ENCODE measurements around the gene TBC1D8.

The TBC1D8 gene

GRCh38 chr2:101148777-101149176 is 2.4 kb downstream of the TBC1D8 start:
- no peak overlapping the region for H3K4me3 ChIP-seq (ENCODE audit: low read depth in 1 of 2, low read length in 2 of 2)
- no peaks in the 10 kb centered on the region for H3K27me3 ChIP-seq (ENCODE audit: low read depth, low read length)
- no peaks in the 10 kb centered on the region for H3K36me3 ChIP-seq (ENCODE audit: control insufficient read depth in 1 of 2, insufficient read depth in 2 of 2, low read length in 2 of 2)
- peaks cover 0 to 19% of the 10 kb centered on the region in 2 donors for H3K4me1 ChIP-seq (ENCODE audit: control insufficient read depth in 1 of 2, insufficient read depth in 2 of 2, low read length in 2 of 2)
- no peak overlapping the region for H3K27ac ChIP-seq (ENCODE audit: low read length)
- H3K9me3 ChIP-seq (ENCODE audit: control insufficient read depth in 1 of 2, low read length in 2 of 2), result no peaks in the 10 kb centered on the region

GRCh38 chr2:101147971-101148370 is 3.2 kb downstream of the TBC1D8 start:
- no peak overlapping the region for H3K4me3 ChIP-seq (ENCODE audit: low read depth in 1 of 2, low read length in 2 of 2)
- no peaks in the 10 kb centered on the region for H3K9me3 ChIP-seq (ENCODE audit: control insufficient read depth in 1 of 2, low read length in 2 of 2)
- H3K27me3 ChIP-seq (ENCODE audit: low read depth, low read length), result no peaks in the 10 kb centered on the region
- H3K36me3 ChIP-seq (ENCODE audit: control insufficient read depth in 1 of 2, insufficient read depth in 2 of 2, low read length in 2 of 2), result no peaks in the 10 kb centered on the region
- H3K4me1 ChIP-seq (ENCODE audit: control insufficient read depth in 1 of 2, insufficient read depth in 2 of 2, low read length in 2 of 2), result peaks cover 0 to 19% of the 10 kb centered on the region in 2 donors
- H3K27ac ChIP-seq (ENCODE audit: low read length), result no peak overlapping the region

GRCh38 chr2:101147062-101147461 is 4.1 kb downstream of the TBC1D8 start:
- Histone ChIP-seq H3K27ac (ENCODE audit: low read length) (no peak overlapping the region), H3K27me3 (ENCODE audit: low read depth, low read length) (no peaks in the 10 kb centered on the region)

GRCh38 chr2:101146535-101146934 is 4.6 kb downstream of the TBC1D8 start:
- Histone ChIP-seq H3K9me3 (ENCODE audit: control insufficient read depth in 1 of 2, low read length in 2 of 2) (no peaks in the 10 kb centered on the region), H3K4me1 (ENCODE audit: control insufficient read depth in 1 of 2, insufficient read depth in 2 of 2, low read length in 2 of 2) (peaks cover 0 to 7% of the 10 kb centered on the region in 2 donors), H3K27me3 (ENCODE audit: low read depth, low read length) (no peaks in the 10 kb centered on the region), H3K36me3 (ENCODE audit: control insufficient read depth in 1 of 2, insufficient read depth in 2 of 2, low read length in 2 of 2) (no peaks in the 10 kb centered on the region), H3K27ac (ENCODE audit: low read length) (no peak overlapping the region), H3K4me3 (ENCODE audit: low read depth in 1 of 2, low read length in 2 of 2) (no peak overlapping the region)

More at GRCh38 chr2:101147062-101147461, 4.1 kb downstream of the TBC1D8 start:
- Histone ChIP-seq H3K4me1 (ENCODE audit: control insufficient read depth in 1 of 2, insufficient read depth in 2 of 2, low read length in 2 of 2) (peaks cover 0 to 11% of the 10 kb centered on the region in 2 donors), H3K9me3 (ENCODE audit: control insufficient read depth in 1 of 2, low read length in 2 of 2) (no peaks in the 10 kb centered on the region), H3K36me3 (ENCODE audit: control insufficient read depth in 1 of 2, insufficient read depth in 2 of 2, low read length in 2 of 2) (no peaks in the 10 kb centered on the region), H3K4me3 (ENCODE audit: low read depth in 1 of 2, low read length in 2 of 2) (no peak overlapping the region)

GRCh38 chr2:101145406-101145805 is 5.8 kb downstream of the TBC1D8 start:
- no peak overlapping the region for H3K4me3 ChIP-seq (ENCODE audit: low read depth in 1 of 2, low read length in 2 of 2)
- no peaks in the 10 kb centered on the region for H3K9me3 ChIP-seq (ENCODE audit: control insufficient read depth in 1 of 2, low read length in 2 of 2)
- no peak overlapping the region for H3K27ac ChIP-seq (ENCODE audit: low read length)
- no peaks in the 10 kb centered on the region for H3K27me3 ChIP-seq (ENCODE audit: low read depth, low read length)
- H3K4me1 ChIP-seq (ENCODE audit: control insufficient read depth in 1 of 2, insufficient read depth in 2 of 2, low read length in 2 of 2), result peaks cover 0 to 9% of the 10 kb centered on the region in 2 donors
- no peaks in the 10 kb centered on the region for H3K36me3 ChIP-seq (ENCODE audit: control insufficient read depth in 1 of 2, insufficient read depth in 2 of 2, low read length in 2 of 2)

- H3K27ac ChIP-seq (ENCODE audit: low read length), result no peak overlapping the region
- no peaks in the 10 kb centered on the region for H3K36me3 ChIP-seq (ENCODE audit: control insufficient read depth in 1 of 2, insufficient read depth in 2 of 2, low read length in 2 of 2)
- H3K4me3 ChIP-seq (ENCODE audit: low read depth in 1 of 2, low read length in 2 of 2), result no peak overlapping the region
- no peaks in the 10 kb centered on the region for H3K27me3 ChIP-seq (ENCODE audit: low read depth, low read length)
- peaks cover 0 to 10% of the 10 kb centered on the region in 2 donors for H3K4me1 ChIP-seq (ENCODE audit: control insufficient read depth in 1 of 2, insufficient read depth in 2 of 2, low read length in 2 of 2)
- no peaks in the 10 kb centered on the region for H3K9me3 ChIP-seq (ENCODE audit: control insufficient read depth in 1 of 2, low read length in 2 of 2)
These were observed 9.0 kb downstream of the TBC1D8 start for GRCh38 chr2:101142163-101142562.

GRCh38 chr2:101140978-101141655 is 10.1 kb downstream of the TBC1D8 start:
- Histone ChIP-seq H3K4me3 (ENCODE audit: low read depth in 1 of 2, low read length in 2 of 2) (no peak overlapping the region), H3K27ac (ENCODE audit: low read length) (no peak overlapping the region)

GRCh38 chr2:101140237-101140636 is 10.9 kb downstream of the TBC1D8 start:
- H3K9me3 ChIP-seq (ENCODE audit: control insufficient read depth in 1 of 2, low read length in 2 of 2), result no peaks in the 10 kb centered on the region
- peaks cover 0 to 10% of the 10 kb centered on the region in 2 donors for H3K4me1 ChIP-seq (ENCODE audit: control insufficient read depth in 1 of 2, insufficient read depth in 2 of 2, low read length in 2 of 2)
- no peak overlapping the region for H3K27ac ChIP-seq (ENCODE audit: low read length)
- no peaks in the 10 kb centered on the region for H3K36me3 ChIP-seq (ENCODE audit: control insufficient read depth in 1 of 2, insufficient read depth in 2 of 2, low read length in 2 of 2)
- no peak overlapping the region for H3K4me3 ChIP-seq (ENCODE audit: low read depth in 1 of 2, low read length in 2 of 2)
- H3K27me3 ChIP-seq (ENCODE audit: low read depth, low read length), result no peaks in the 10 kb centered on the region

More at GRCh38 chr2:101140978-101141655, 10.1 kb downstream of the TBC1D8 start:
- Histone ChIP-seq H3K36me3 (ENCODE audit: control insufficient read depth in 1 of 2, insufficient read depth in 2 of 2, low read length in 2 of 2) (no peaks in the 10 kb centered on the region), H3K27me3 (ENCODE audit: low read depth, low read length) (no peaks in the 10 kb centered on the region), H3K4me1 (ENCODE audit: control insufficient read depth in 1 of 2, insufficient read depth in 2 of 2, low read length in 2 of 2) (peaks cover 0 to 10% of the 10 kb centered on the region in 2 donors), H3K9me3 (ENCODE audit: control insufficient read depth in 1 of 2, low read length in 2 of 2) (no peaks in the 10 kb centered on the region)

GRCh38 chr2:101139495-101139894 is 11.7 kb downstream of the TBC1D8 start:
- no peaks in the 10 kb centered on the region for H3K9me3 ChIP-seq (ENCODE audit: control insufficient read depth in 1 of 2, low read length in 2 of 2)
- no peak overlapping the region for H3K4me3 ChIP-seq (ENCODE audit: low read depth in 1 of 2, low read length in 2 of 2)
- H3K36me3 ChIP-seq (ENCODE audit: control insufficient read depth in 1 of 2, insufficient read depth in 2 of 2, low read length in 2 of 2), result no peaks in the 10 kb centered on the region
- H3K27me3 ChIP-seq (ENCODE audit: low read depth, low read length), result no peaks in the 10 kb centered on the region
- peaks cover 0 to 10% of the 10 kb centered on the region in 2 donors for H3K4me1 ChIP-seq (ENCODE audit: control insufficient read depth in 1 of 2, insufficient read depth in 2 of 2, low read length in 2 of 2)
- no peak overlapping the region for H3K27ac ChIP-seq (ENCODE audit: low read length)

GRCh38 chr2:101135412-101136296 is 15.5 kb downstream of the TBC1D8 start:
- H3K27ac ChIP-seq (ENCODE audit: low read length), result no peak overlapping the region
- no peaks in the 10 kb centered on the region for H3K36me3 ChIP-seq (ENCODE audit: control insufficient read depth in 1 of 2, insufficient read depth in 2 of 2, low read length in 2 of 2)
- no peaks in the 10 kb centered on the region for H3K9me3 ChIP-seq (ENCODE audit: control insufficient read depth in 1 of 2, low read length in 2 of 2)
- no peaks in the 10 kb centered on the region for H3K27me3 ChIP-seq (ENCODE audit: low read depth, low read length)
- H3K4me1 ChIP-seq (ENCODE audit: control insufficient read depth in 1 of 2, insufficient read depth in 2 of 2, low read length in 2 of 2), result peaks cover 0 to 10% of the 10 kb centered on the region in 2 donors
- no peak overlapping the region for H3K4me3 ChIP-seq (ENCODE audit: low read depth in 1 of 2, low read length in 2 of 2)

- no peaks in the 10 kb centered on the region for H3K9me3 ChIP-seq (ENCODE audit: control insufficient read depth in 1 of 2, low read length in 2 of 2)
- H3K27me3 ChIP-seq (ENCODE audit: low read depth, low read length), result no peaks in the 10 kb centered on the region
- no peaks in the 10 kb centered on the region for H3K36me3 ChIP-seq (ENCODE audit: control insufficient read depth in 1 of 2, insufficient read depth in 2 of 2, low read length in 2 of 2)
- H3K27ac ChIP-seq (ENCODE audit: low read length), result no peak overlapping the region
- no peak overlapping the region for H3K4me3 ChIP-seq (ENCODE audit: low read depth in 1 of 2, low read length in 2 of 2)
- H3K4me1 ChIP-seq (ENCODE audit: control insufficient read depth in 1 of 2, insufficient read depth in 2 of 2, low read length in 2 of 2), result peaks cover 0 to under 1% of the 10 kb centered on the region in 2 donors
These were observed 17.6 kb downstream of the TBC1D8 start for GRCh38 chr2:101133492-101134100.
